Astrocyte of the cerebellum (primary cell): Measurements from ENCODE around the gene TPCN1.

Experiments used
- DNase-seq: peaks from one replicate; pipeline ENCODE4 v3.0.0-alpha.2; 2011; ENCODE audit warnings: low read depth
- H3K4me3 ChIP-seq: 2 replicates; pipeline ENCODE4 v1.5.1; 2011; ENCODE audit warnings: mild to moderate bottlenecking, low read depth, low read length, moderate library complexity
- in situ Hi-C: cut with HindIII; loops from 2 replicates; pipeline ENCODE4 v1.10.0; 2017; ENCODE audit warnings: low sequenced_read_pairs
- TF ChIP-seq, protein P1 (sequence below): IDR thresholded peaks from 2 replicates; pipeline ENCODE4 v1.5.1; 2012; ENCODE audit warnings: low read length, low read depth, moderate library complexity, mild to moderate bottlenecking; ENCODE audit errors: missing control alignments

TPCN1 gene

DNA sequence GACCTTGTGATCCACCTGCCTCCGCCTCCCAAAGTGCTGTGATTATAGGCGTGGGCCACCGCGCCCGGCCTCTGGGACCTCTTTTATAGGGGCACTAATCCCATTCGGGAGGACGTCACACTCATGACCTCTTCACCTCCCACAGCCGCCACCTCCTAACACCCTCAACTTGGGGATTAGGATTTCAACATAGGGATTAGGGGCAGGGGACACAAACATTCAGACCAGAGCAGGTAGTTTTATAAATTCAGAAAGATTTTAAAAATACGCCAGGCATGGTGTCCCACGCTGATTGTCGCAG, 49.4 kb downstream of the TPCN1 start:
- in situ Hi-C loops: no loop called here
- DNase-seq: no peak
- TF ChIP-seq, protein P1, sequence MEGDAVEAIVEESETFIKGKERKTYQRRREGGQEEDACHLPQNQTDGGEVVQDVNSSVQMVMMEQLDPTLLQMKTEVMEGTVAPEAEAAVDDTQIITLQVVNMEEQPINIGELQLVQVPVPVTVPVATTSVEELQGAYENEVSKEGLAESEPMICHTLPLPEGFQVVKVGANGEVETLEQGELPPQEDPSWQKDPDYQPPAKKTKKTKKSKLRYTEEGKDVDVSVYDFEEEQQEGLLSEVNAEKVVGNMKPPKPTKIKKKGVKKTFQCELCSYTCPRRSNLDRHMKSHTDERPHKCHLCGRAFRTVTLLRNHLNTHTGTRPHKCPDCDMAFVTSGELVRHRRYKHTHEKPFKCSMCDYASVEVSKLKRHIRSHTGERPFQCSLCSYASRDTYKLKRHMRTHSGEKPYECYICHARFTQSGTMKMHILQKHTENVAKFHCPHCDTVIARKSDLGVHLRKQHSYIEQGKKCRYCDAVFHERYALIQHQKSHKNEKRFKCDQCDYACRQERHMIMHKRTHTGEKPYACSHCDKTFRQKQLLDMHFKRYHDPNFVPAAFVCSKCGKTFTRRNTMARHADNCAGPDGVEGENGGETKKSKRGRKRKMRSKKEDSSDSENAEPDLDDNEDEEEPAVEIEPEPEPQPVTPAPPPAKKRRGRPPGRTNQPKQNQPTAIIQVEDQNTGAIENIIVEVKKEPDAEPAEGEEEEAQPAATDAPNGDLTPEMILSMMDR: no peak
- H3K4me3 ChIP-seq: no peak overlapping the region

DNA sequence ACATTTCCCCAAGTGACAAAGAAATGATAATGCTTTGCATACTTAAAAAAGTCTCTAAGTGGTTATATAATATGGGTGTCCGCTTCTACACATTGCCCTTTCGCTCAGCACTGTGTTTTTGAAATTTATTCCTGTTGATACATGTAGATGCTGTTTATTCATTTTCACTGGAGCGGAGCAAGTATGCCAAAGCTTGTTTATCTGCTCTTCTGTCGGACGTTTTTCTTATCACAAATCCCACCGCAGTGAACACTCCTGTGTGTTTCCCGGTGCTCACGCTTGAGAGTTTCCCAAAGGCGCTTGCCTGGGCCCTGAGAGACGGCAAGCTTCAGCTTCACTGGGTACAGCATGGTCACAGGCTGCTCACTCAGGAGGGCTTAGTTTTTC, 50.2 kb downstream of the TPCN1 start:
- no peak for DNase-seq
- in situ Hi-C loops: no loop called here
- TF ChIP-seq, protein P1: no peak
- H3K4me3 ChIP-seq: no peak overlapping the region

DNA sequence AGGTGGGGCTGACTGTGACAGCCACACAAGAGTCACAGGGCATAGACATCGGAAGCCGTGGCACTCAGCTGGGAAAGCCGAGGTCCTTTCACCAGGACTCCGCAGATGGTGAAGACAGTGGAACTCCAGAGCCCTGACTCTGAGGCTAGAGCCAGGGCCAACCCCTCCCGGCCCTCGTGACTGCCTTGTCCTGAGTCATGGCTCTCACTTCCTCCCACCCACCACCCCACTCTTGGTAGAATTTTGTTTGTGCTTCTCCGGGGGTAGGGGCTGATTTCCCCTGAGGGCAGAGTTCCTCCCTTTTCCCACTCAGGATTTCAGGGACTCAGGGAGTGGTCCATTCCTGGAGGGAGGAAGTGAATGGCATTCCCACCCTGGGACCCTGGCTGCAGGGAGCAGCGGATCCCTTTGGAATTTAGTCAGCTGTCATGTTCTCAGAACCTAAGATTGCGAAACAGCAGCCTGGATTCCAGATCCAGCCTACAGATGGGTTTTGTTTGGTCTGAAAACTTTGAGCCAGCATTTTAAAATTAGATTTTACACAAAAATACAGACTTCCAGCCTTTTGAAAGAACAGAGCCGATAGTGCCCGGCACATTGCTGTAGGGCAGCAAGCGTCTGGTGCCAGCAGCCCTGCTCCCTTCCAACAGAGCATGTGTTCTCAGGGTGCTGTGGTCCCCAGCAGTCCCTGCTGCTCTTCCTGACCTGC, 50.7 kb downstream of the TPCN1 start:
- TF ChIP-seq, protein P1: no peak
- DNase-seq: no peak
- in situ Hi-C loops: no loop called here
- no peak overlapping the region for H3K4me3 ChIP-seq

DNA sequence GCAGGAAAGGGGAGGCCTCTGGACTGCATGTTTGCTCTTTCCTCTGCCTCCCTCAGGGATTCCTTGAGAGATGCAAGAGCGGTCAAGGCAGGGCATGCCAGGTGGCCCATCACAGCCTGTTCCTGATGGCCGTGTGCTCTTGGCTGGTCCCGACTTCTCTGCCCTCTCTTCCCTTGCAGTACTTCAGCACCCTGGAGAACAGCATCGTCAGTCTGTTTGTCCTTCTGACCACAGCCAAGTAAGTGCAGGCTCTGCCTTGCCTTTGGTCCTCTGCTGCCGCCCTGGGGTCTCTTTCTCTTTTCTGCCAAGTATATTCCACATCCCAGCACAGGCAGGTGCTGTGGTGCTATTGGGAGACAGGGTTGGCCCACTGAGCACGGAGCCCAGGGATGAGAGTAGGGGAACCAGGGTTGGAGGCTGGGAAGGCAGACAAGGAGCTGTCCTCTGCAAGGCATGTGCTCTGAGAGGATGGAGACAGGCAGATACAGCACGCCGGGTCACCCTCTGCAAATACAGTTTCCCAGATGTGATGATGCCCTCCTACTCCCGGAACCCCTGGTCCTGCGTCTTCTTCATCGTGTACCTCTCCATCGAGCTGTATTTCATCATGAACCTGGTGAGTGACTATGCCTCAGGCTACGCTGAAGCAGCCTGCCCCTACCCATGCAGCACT, 51.9 kb downstream of the TPCN1 start:
- H3K4me3 ChIP-seq: no peak overlapping the region
- in situ Hi-C loops: no loop called here
- DNase-seq: no peak
- TF ChIP-seq, protein P1: no peak

DNA sequence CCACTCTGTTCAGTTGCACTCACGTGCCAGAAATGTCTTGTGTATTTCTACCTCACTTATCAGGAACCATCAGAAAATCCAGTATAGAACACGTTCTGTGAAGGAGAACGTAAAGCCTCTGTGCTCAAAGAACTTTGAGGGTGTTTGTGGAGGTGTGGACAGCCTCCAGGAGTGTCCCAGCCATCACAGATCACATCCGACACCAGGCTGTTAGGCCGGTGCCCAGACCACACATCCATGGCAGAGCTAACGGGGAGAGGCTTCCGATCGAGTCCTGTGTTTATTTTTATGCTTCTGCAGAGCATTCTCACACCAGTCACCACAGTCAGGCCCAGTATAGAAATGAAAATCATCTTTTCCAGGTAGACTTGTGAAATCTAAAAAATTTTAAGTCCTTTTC, 53.6 kb downstream of the TPCN1 start:
- in situ Hi-C loops: no loop called here
- TF ChIP-seq, protein P1: no peak
- no peak overlapping the region for H3K4me3 ChIP-seq
- no peak for DNase-seq

DNA sequence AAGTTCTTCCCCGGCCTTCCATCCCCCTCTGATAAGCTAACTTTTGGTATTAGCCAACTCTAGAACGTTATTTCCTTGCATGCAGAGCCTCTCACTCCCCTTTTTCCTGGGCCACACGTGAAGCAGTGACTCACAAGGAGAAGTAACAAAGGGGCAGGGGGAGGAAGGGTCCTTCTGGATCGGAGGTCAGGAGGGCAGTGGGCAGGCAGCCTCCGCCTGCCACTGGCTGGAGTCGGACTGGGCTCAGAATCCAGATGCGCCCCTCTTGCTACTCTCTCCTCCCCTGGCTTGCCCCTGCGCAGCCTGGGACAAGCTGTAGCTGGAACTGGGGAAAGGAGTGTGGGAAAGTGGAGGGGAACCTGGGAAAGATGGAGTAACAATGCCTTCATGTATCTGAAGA, 55.0 kb downstream of the TPCN1 start:
- TF ChIP-seq, protein P1: no peak
- in situ Hi-C loops: no loop called here
- no peak overlapping the region for H3K4me3 ChIP-seq
- DNase-seq: no peak
